WTC11 (cell line): ENCODE measurements around the gene PAQR4.

Source experiments
- ETV6 ChIP-seq: sonication (generic); formaldehyde crosslinking; IDR thresholded peaks from 2 replicates; pipeline ENCODE4 v1.8.1; 2022; ENCODE audit warnings: mild to moderate bottlenecking, missing genetic modification reagents
- NR2C2 ChIP-seq: sonication (generic); formaldehyde crosslinking; IDR thresholded peaks from 2 replicates; pipeline ENCODE4 v1.8.0; 2022; ENCODE audit warnings: mild to moderate bottlenecking, missing genetic modification reagents
- TF ChIP-seq, protein P1 (sequence below): fragments of 200-600 bp; IDR thresholded peaks from 2 replicates; pipeline ENCODE4 v1.8.0; 2022; ENCODE audit warnings: antibody characterized with exemption
- TF ChIP-seq, protein P2 (sequence below): sonication (generic); formaldehyde crosslinking; IDR thresholded peaks from 2 replicates; pipeline ENCODE4 v1.8.1; 2022; ENCODE audit warnings: mild to moderate bottlenecking, moderate library complexity, missing genetic modification reagents

DNA sequence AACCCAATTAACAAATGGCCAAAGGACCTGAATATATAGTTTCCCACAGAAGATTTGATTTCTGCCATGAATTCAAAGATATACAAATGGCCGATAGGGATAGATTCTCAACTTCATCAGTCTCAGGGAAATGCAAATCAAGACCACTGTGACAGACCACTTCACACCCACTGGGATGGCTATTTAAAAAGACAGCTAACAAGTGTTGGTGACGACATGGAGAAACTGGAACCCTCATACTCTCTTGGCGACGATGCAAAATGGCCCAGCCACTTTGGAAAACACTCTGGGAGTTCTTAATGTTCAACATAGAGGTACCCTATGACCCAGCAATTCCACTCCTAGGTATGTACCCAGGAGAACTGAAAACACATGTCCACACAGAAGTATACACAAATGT is 22.5 kb upstream of the PAQR4 start:
- TF ChIP-seq, protein P1, sequence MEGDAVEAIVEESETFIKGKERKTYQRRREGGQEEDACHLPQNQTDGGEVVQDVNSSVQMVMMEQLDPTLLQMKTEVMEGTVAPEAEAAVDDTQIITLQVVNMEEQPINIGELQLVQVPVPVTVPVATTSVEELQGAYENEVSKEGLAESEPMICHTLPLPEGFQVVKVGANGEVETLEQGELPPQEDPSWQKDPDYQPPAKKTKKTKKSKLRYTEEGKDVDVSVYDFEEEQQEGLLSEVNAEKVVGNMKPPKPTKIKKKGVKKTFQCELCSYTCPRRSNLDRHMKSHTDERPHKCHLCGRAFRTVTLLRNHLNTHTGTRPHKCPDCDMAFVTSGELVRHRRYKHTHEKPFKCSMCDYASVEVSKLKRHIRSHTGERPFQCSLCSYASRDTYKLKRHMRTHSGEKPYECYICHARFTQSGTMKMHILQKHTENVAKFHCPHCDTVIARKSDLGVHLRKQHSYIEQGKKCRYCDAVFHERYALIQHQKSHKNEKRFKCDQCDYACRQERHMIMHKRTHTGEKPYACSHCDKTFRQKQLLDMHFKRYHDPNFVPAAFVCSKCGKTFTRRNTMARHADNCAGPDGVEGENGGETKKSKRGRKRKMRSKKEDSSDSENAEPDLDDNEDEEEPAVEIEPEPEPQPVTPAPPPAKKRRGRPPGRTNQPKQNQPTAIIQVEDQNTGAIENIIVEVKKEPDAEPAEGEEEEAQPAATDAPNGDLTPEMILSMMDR, result no peak
- TF ChIP-seq ETV6 (CRISPR knock-in tag), result no peak
- no peak for TF ChIP-seq NR2C2 (CRISPR knock-in tag)
- TF ChIP-seq, protein P2, sequence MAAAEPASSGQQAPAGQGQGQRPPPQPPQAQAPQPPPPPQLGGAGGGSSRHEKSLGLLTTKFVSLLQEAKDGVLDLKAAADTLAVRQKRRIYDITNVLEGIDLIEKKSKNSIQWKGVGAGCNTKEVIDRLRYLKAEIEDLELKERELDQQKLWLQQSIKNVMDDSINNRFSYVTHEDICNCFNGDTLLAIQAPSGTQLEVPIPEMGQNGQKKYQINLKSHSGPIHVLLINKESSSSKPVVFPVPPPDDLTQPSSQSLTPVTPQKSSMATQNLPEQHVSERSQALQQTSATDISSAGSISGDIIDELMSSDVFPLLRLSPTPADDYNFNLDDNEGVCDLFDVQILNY, result no peak
